ENCODE results near the gene PRR30.

DNA sequence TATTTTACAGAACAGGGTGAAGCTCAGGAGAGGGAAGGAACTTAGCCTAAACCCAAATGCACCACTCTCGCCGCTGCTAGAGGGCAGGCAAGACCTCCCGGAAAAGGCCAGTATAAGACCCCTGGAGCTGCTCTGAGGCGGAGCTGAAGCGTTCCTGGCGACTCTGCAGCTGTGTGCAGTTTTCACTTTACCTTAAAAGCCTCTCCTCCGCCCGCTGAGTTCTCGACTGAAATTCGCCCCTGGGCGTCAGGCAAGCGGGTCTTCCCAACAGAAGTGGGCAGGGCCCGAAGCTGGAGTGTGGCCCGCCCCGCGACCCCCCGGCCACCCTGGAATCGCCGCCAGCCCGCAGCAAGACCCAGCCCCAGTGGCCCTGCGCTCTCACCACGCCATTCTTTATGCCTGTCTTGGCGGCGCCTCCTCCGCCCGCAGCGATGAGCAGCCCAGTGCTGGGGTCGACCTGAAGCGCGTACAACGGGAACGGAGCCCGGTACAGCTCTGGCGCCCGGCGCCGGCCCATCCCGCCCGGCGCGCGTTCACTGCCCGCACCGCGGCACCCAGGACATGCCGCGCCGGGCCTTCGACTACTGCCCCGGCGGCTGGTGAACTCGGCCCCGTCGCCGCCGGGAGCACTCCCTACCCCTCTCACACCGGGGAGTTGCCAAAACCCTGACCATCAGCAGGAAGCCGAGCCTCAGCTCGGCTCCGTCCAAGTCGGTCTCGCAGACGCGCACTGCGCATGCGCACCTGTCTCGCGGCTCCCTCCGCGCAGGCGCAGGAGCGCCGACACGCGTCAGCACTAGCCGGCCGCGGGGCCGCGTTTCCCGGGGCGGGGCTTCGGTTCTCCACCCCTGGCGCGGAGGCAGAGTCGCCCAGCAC, 5.1 kb downstream of the PRR30 start, which contains the start of gene PREB:
- TF ChIP-seq POLR2AphosphoS5 (IDR thresholded peaks at IDR 0.05; ENCODE audit: low read depth, low read length) (peak; percentile 66), POLR2A (IDR thresholded peaks at IDR 0.05; ENCODE audit: low read depth, low read length) (peak; percentile 76; the same call in 1 of the 2 replicates), TAF1 (IDR thresholded peaks at IDR 0.05; ENCODE audit: low read depth, low read length) (no peak), POU2F2 (IDR thresholded peaks at IDR 0.05; ENCODE audit: low read depth, low read length) (no peak)
